A549 (cell line): ENCODE data around the gene HOATZ.

Experiments used
- CTCF ChIP-seq: fragments of >200 bp; sonication (Bioruptor Twin); formaldehyde crosslinking; IDR thresholded peaks from 3 replicates; pipeline ENCODE4 v1.5.1; 2016
- EP300 ChIP-seq, 2 experiments: fragments of >200 bp; sonication (Bioruptor Twin); formaldehyde crosslinking; IDR thresholded peaks; 2 replicates in 1 of 2; 3 replicates in 1 of 2; pipeline ENCODE4 v1.6.1; 2016 to 2017

- TF ChIP-seq EP300 (IDR thresholded peaks at IDR 0.05) (no peak), CTCF (no peak)
Observed at GRCh38 chr11:111559800-111560464, 45.4 kb downstream of the HOATZ start.
